Nephron progenitor cell (in vitro differentiated cells): ENCODE results near the gene PRKACA.

Experiments
- DNase-seq: peaks from one replicate; pipeline ENCODE4 v3.0.0; 2021
- H3K27ac Mint-ChIP-seq: 2 replicates; pipeline ENCODE4 v1.8.0; 2021; ENCODE audit warnings: mild to moderate bottlenecking, moderate library complexity, mixed read lengths
- H3K27me3 Mint-ChIP-seq: 2 replicates; pipeline ENCODE4 v1.8.0; 2021; ENCODE audit warnings: mild to moderate bottlenecking, low read depth, mixed read lengths; ENCODE audit not compliant: poor library complexity
- H3K36me3 Mint-ChIP-seq: 2 replicates; pipeline ENCODE4 v1.8.0; 2021; ENCODE audit warnings: low read depth, mixed read lengths
- H3K4me1 Mint-ChIP-seq: 2 replicates; pipeline ENCODE4 v1.8.0; 2021; ENCODE audit warnings: mixed read lengths
- H3K4me3 Mint-ChIP-seq: 2 replicates; pipeline ENCODE4 v1.8.0; 2021; ENCODE audit warnings: mild to moderate bottlenecking, moderate library complexity, mixed read lengths
- H3K9me3 Mint-ChIP-seq: 2 replicates; pipeline ENCODE4 v1.8.0; 2021; ENCODE audit warnings: mild to moderate bottlenecking, moderate library complexity, mixed read lengths
- CTCF ChIP-seq: fragments of 200-600 bp; sonication (generic); IDR thresholded peaks from 2 replicates; pipeline ENCODE4 v1.5.0; 2021; ENCODE audit warnings: antibody characterized with exemption

Gene PRKACA

GRCh38 chr19:14086098-14086497 lies 31.5 kb downstream of the PRKACA start:
- no peak for DNase-seq
- TF ChIP-seq CTCF: no peak
- H3K9me3 Mint-ChIP-seq: no peaks in the 10 kb centered on the region
- peaks cover 28% of the 10 kb centered on the region for H3K36me3 Mint-ChIP-seq
- H3K4me1 Mint-ChIP-seq: peaks cover 36% of the 10 kb centered on the region
- no peak overlapping the region for H3K4me3 Mint-ChIP-seq
- H3K27ac Mint-ChIP-seq: no peak overlapping the region
- H3K27me3 Mint-ChIP-seq: peaks cover 11% of the 10 kb centered on the region

- DNase-seq: no peak
- H3K36me3 Mint-ChIP-seq: peaks cover 28% of the 10 kb centered on the region
- no peak for TF ChIP-seq CTCF
- H3K9me3 Mint-ChIP-seq: no peaks in the 10 kb centered on the region
- H3K4me3 Mint-ChIP-seq: peak within 1 kb of the TSS; percentile 48
- peaks cover 40% of the 10 kb centered on the region for H3K4me1 Mint-ChIP-seq
- H3K27me3 Mint-ChIP-seq: peaks cover 11% of the 10 kb centered on the region
- no peak within 1 kb of the TSS for H3K27ac Mint-ChIP-seq
Observed at GRCh38 chr19:14085309-14085995, 32.1 kb downstream of the PRKACA start, which contains the start of gene C19orf67. TSS of gene C19orf67 (minus strand) at chr19:14085783. CDS start at chr19:14085627, 156 bp downstream.

GRCh38 chr19:14082675-14082960 lies 34.9 kb downstream of the PRKACA start:
- Mint-ChIP-seq H3K36me3 (peaks cover 9% of the 10 kb centered on the region), H3K4me1 (peaks cover 25% of the 10 kb centered on the region), H3K27ac (no peak overlapping the region), H3K9me3 (no peaks in the 10 kb centered on the region), H3K4me3 (peak overlapping the region; percentile 93), H3K27me3 (peaks cover 13% of the 10 kb centered on the region)
- DNase-seq: no peak
- no peak for TF ChIP-seq CTCF

GRCh38 chr19:14081797-14082674 lies 35.5 kb downstream of the PRKACA start:
- H3K27me3 Mint-ChIP-seq: peaks cover 17% of the 10 kb centered on the region
- H3K27ac Mint-ChIP-seq: no peak overlapping the region
- H3K9me3 Mint-ChIP-seq: no peaks in the 10 kb centered on the region
- peaks cover 25% of the 10 kb centered on the region for H3K4me1 Mint-ChIP-seq
- TF ChIP-seq CTCF: no peak
- H3K36me3 Mint-ChIP-seq: peaks cover 6% of the 10 kb centered on the region
- no peak for DNase-seq
- peak overlapping the region; percentile 93 for H3K4me3 Mint-ChIP-seq

GRCh38 chr19:14080887-14081796 lies 36.4 kb downstream of the PRKACA start:
- Mint-ChIP-seq H3K27ac (peak overlapping the region; percentile 36), H3K4me3 (peak overlapping the region; percentile 93), H3K27me3 (peaks cover 16% of the 10 kb centered on the region), H3K9me3 (no peaks in the 10 kb centered on the region), H3K36me3 (no peaks in the 10 kb centered on the region), H3K4me1 (peaks cover 25% of the 10 kb centered on the region)
- TF ChIP-seq CTCF: no peak
- DNase-seq: peak; percentile 99
